ENCODE results near the gene SGO1. TPM values are rescaled to one million over a fixed set of nuclear protein-coding genes. Genes with fewer than 3 reads are reported as not detected.

The SGO1 gene
- total RNA-seq, 1 experiment from 2014 or later = 14.8 TPM

GRCh38 chr3:20147361-20147760 lies 38.6 kb downstream of the SGO1 start:
- ATAC-seq (no peak), DNase-seq (ENCODE audit: low read depth, low spot score) (no peak)
- intact Hi-C loops (cut with micrococcal nuclease; ENCODE audit: unreplicated experiment) (no loop called here), in situ Hi-C loops (cut with HindIII; ENCODE audit: low pct_unique_long_range_greater_than_20kb, low sequenced_read_pairs) (no loop called here)
- no TSS peak for BruUV-seq (replicated peaks)
- TF ChIP-seq SIN3A (IDR thresholded peaks at IDR 0.05; ENCODE audit: borderline replicate concordance, insufficient read depth, low read depth, low read length) (no peak), TCF7L2 (IDR thresholded peaks at IDR 0.05; ENCODE audit: low read depth, low read length) (no peak), POLR2AphosphoS5 (IDR thresholded peaks at IDR 0.05; ENCODE audit: low read depth, low read length) (no peak), CTCF (IDR thresholded peaks at IDR 0.05) (no peak)
- TF ChIP-seq, protein P1, sequence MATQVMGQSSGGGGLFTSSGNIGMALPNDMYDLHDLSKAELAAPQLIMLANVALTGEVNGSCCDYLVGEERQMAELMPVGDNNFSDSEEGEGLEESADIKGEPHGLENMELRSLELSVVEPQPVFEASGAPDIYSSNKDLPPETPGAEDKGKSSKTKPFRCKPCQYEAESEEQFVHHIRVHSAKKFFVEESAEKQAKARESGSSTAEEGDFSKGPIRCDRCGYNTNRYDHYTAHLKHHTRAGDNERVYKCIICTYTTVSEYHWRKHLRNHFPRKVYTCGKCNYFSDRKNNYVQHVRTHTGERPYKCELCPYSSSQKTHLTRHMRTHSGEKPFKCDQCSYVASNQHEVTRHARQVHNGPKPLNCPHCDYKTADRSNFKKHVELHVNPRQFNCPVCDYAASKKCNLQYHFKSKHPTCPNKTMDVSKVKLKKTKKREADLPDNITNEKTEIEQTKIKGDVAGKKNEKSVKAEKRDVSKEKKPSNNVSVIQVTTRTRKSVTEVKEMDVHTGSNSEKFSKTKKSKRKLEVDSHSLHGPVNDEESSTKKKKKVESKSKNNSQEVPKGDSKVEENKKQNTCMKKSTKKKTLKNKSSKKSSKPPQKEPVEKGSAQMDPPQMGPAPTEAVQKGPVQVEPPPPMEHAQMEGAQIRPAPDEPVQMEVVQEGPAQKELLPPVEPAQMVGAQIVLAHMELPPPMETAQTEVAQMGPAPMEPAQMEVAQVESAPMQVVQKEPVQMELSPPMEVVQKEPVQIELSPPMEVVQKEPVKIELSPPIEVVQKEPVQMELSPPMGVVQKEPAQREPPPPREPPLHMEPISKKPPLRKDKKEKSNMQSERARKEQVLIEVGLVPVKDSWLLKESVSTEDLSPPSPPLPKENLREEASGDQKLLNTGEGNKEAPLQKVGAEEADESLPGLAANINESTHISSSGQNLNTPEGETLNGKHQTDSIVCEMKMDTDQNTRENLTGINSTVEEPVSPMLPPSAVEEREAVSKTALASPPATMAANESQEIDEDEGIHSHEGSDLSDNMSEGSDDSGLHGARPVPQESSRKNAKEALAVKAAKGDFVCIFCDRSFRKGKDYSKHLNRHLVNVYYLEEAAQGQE (IDR thresholded peaks at IDR 0.05; ENCODE audit: insufficient read depth in 1 of 2, low read depth in 2 of 2, low read length in 1 of 2) = no peak
- H3K36me3 ChIP-seq (ENCODE audit: control insufficient read depth, insufficient read depth, low read length) = no peaks in the 10 kb centered on the region
- ChIA-PET POLR2A (no interaction called here), CTCF (no interaction called here)
- H3K27ac ChIP-seq (ENCODE audit: low read length) = no peak overlapping the region
- H3K27me3 ChIP-seq (ENCODE audit: control insufficient read depth, insufficient read depth, low read length) = no peaks in the 10 kb centered on the region
- no peaks in the 10 kb centered on the region for H3K4me1 ChIP-seq (ENCODE audit: control insufficient read depth, insufficient read depth, low read length)
- no peaks in the 10 kb centered on the region for H3K9me3 ChIP-seq (ENCODE audit: control insufficient read depth, insufficient read depth, low read depth, low read length)
- H3K4me3 ChIP-seq (ENCODE audit: low read depth in 2 of 2, low read length in 2 of 2) = no peak overlapping the region

DNA sequence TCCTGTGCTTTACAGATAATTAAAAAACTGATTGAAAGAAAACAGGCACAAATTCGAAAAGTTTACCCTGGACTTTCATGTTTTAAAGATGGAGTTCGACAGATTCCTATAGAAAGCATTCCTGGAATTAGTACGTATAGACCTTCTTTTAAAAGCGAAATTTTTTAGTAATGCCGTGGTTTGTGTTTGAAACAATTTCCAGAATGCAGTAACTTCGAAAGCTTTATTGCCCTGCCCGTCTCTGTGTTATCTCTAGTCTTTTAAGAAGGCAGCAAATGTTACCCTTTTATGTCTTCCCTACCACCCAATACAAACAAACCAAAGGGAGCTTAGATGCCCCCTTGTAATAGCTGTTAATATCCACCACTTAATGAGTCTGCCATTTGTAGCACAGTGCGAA lies 39.7 kb downstream of the SGO1 start:
- POLR2A ChIA-PET = no interaction called here
- H3K36me3 ChIP-seq (ENCODE audit: control insufficient read depth, insufficient read depth, low read length) = no peaks in the 10 kb centered on the region
- no peak overlapping the region for H3K27ac ChIP-seq (ENCODE audit: low read length)
- intact Hi-C loops (cut with micrococcal nuclease; ENCODE audit: unreplicated experiment) = no loop called here
- H3K27me3 ChIP-seq (ENCODE audit: control insufficient read depth, insufficient read depth, low read length) = no peaks in the 10 kb centered on the region
- in situ Hi-C loops (cut with HindIII; ENCODE audit: low pct_unique_long_range_greater_than_20kb, low sequenced_read_pairs) = no loop called here
- H3K9me3 ChIP-seq (ENCODE audit: control insufficient read depth, insufficient read depth, low read depth, low read length) = no peaks in the 10 kb centered on the region
- no peaks in the 10 kb centered on the region for H3K4me1 ChIP-seq (ENCODE audit: control insufficient read depth, insufficient read depth, low read length)
- CTCF ChIA-PET = no interaction called here
- TF ChIP-seq, protein P1 (IDR thresholded peaks at IDR 0.05; ENCODE audit: insufficient read depth in 1 of 2, low read depth in 2 of 2, low read length in 1 of 2) = no peak
- H3K4me3 ChIP-seq (ENCODE audit: low read depth in 2 of 2, low read length in 2 of 2) = no peak overlapping the region
- BruUV-seq (replicated peaks) = no TSS peak
- ATAC-seq (no peak), DNase-seq (ENCODE audit: low read depth, low spot score) (no peak)
